ENCODE data around the gene NCF4. TPM values are rescaled to one million over a fixed set of nuclear protein-coding genes. Genes with fewer than 3 reads are reported as not detected.

The NCF4 gene
- 2.7 TPM for total RNA-seq

DNA sequence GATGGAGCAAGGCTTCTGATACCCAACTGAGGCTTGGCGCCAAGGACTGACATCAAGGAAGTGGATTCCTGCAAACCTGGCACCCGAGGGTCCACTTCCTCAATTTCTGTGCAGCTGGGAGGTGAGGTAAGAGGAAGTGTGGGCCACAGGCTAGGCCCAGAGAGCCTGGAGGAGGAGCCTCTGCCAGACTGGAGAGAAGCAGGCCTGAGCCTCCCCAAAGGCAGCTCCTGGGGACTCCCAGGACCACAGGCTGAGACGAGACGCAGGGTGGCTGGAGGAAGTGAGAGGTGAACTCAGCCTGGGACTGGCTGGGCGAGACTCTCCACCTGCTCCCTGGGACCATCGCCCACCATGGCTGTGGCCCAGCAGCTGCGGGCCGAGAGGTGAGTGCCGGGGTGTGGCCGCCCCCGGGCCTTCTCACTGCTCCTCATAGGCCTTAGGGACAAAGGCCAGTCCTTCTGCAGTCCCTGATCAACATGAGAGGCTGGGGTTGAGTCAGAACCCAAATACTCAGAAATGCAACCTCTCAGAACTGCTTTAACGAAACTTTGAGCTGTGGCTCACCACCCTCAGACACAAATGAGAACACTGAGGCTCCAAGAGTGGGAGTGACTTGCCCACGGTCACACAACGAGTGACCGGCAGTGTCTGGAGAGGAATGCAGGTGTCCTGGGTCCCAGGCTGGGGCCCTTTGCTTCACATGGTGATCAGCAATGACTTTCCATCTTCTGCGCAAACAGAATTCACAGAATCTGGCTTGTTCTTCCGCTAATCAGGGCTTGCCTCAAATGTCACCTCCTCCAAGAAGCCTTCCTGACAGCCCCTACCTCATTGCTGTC, at the start of gene NCF4:
Gene NCF4, plus strand, starts transcription at position 186 of the 839 bp plus-strand sequence. Its CDS starts 166 bp downstream, at position 352.
- DNase-seq (ENCODE audit: low spot score) (peak; percentile 61), ATAC-seq (peak; percentile 17)

DNA sequence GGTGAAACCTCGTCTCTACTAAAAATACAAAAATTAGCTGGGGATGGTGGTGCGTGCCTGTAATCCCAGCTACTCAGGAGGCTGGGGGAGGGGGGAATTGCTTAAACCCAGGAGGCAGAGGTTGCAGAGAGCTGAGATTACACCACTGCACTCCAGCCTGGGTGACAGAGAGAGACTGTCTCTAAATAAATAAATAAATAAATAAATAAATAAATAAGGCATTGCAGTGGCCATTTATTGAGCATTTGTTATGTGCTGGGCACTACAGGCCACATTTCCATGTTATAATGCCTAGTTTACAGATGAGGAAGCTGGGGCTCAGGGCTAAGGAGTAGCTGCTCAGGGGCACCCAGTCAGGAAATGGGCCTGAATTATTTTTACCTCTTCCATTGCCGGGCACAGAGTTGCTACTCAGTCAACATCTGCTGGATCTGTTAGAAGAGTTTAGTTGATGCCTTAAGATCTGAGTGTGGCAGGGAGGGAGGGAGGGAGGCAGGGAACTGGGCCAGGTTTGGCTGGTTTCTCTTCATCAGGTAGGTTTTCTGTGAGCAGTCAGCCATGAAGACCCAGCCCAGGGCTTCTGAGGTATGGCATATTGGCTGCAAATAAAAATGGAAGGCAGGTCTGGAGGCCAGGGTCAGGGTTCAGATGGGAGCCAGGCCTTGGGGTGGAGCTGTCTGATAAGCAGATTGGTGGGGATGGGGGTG, 49.6 kb upstream of the NCF4 start:
- no peak for ATAC-seq

DNA sequence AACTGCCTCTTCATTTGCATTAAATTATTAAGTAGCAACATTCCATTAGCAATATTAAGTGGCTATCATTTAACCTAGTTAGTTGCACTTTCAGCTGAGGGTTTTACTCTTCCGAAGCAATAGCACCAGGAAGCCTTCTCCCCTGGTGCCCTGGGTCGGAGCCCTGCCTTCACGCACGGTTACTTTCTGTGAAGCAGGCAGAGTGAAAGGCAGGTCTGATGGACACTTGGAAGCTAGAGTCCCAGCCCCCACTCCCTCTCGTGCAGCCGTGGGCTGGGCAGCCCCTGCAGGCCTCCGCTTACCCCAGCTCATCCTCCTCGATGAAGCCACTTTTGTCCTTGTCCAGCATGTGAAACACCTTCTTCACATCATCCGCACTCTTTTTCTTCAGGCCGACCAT, 46.0 kb upstream of the NCF4 start:
- ATAC-seq, result no peak
- DNase-seq (ENCODE audit: low spot score), result no peak

More for the DNA sequence above, 49.6 kb upstream of the NCF4 start:
- DNase-seq (ENCODE audit: low spot score), result no peak

DNA sequence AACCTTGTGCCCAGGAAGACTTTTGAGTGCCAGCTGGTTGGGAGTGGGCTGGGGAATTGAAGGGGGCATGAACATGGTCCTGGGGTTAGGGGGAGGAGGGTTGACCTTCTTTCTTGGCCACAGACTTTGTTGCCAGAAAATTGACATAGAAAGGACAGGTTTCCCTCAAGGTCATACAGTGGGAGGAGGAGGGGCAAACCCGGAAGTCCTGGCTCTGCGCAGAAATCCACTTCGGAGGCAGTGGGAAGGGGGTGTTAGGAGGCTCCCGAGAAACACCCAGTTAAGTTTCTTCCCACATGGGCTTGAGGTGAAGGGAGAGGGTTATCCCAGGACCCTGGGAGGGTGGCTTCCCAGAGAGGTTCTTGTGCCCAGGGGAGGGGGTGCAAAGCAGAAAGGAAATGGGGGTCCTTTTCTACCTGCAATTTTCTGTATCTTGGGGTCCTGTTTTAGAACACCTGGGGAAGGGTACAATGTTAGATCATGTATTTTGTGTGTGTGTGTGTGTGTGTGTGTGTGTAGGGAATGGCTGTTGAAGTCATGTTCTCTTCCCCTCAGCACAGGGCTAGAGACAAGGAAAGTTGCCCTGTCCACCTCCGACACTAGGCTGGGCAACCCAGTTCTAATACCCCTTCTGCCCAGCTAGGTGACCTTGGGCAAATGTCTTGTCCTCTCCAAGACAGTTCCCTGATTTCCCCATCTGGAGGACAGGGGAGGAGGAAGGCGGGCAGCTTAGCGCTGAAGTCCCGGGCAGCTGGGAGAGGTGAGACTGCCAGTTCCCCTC, 45.1 kb upstream of the NCF4 start:
- no peak for DNase-seq (ENCODE audit: low spot score)
- no peak for ATAC-seq

DNA sequence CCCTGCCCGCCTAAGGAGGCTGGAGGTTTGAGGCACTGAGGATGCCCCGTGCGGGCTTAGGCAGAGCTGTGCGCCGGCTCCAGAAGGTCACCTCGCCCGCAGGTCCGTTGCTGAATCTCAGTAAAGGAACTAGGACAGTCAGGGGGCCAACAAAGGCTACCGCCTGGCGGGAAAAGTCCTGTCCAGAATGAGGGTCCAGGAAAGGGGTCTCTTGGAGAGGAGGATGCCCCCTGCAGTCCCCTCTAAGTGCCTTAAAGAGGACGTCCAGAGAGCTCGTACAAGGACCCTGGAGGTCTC, 44.5 kb upstream of the NCF4 start:
- ATAC-seq, result peak; percentile 22
- no peak for DNase-seq (ENCODE audit: low spot score)

DNA sequence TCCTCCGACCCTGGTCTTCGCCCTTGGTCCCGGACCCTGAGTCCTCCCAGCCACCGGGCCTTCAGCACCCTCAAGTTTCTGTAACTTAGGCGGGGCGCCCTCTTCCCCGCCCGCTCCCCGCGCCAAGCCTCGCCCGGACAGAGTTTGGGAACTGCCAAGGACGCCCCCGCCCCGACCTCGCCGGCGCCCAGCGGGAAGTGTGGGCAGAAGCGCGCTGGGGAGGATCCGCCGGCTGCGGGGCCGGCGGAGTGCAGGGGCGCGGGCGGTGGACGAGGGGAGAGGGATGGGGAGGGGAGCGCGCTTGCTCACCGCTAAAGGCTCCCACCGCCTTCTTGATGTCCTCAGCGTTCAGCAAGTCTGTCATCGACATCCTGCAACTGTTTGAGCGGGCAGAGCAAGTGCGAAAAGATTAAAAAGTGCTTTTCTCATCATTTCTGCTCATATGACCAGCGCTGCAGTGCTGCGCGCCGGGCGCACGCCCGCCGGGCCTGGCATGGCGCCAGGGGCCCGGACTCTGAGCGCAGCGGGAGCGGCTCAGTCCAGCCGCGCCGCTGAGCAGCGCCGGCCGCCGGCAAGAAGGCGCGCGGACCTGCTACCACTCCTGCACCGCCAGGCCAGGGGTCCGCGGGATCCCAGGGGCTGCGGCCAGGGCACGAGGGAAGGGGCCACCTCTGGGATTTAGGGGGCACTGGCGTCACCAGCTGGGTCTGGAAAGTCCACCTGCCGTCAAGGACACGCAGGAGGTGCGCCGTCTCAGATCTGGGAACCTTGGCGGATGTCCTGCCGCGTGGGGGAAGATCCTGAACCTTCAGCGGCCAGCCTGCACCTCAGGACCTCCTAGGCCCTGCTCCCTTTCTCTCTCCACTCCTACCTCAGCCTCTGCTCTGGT, 43.9 kb upstream of the NCF4 start, which contains the start of gene PVALB:
Gene PVALB, minus strand, starts transcription at position 400 of the 889 bp plus-strand sequence. Its CDS starts 30 bp downstream, at position 370.
- ATAC-seq, result peak; percentile 85
- DNase-seq (ENCODE audit: low spot score), result no peak

DNA sequence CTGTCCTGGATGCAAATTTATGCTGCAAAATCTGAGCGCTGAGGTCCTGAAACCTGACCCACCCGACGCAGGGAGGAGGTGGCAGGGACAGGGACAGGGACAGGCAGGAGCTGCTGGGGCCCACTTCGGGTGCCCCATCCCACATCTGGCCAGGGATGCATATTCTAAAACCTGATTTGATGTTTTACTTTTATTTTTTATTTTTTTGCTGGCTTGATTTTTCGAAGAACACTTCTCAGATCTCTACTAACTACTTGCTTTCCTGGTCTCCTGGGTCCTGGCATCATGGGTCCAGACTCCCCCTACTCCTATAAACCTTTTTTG, 43.3 kb upstream of the NCF4 start:
- ATAC-seq (no peak), DNase-seq (ENCODE audit: low spot score) (no peak)

DNA sequence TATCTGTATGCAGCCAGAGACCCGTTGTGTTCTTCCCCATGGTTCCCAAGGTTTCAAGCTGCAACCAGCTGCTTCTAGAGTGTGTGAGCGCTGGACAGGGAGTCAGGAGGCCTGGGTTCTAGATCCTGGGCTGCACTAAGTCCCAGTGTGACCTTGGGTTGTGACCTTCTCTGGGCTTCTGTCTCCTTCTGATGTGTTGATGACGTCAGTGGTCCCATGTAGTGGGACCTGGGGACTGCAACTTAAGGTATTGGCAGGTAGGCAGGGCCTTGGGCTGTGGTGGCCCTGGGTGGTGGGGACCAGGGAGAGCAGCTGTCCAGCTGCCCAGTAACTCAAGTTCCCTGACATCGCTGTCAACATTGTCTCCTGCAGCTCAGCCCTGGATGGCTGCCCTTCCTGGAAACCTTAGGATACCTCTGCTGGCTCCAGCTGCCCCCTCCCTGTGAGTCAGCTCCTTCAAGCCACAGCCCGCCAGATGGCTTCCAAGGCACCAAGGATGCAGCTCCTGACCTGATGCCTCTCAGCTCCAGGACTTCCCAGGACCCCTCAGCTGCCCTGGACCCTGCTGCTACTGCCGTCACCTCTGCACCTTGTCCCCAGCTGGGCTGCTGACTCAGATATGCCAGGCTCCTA, 42.7 kb upstream of the NCF4 start:
- ATAC-seq (no peak), DNase-seq (ENCODE audit: low spot score) (no peak)

DNA sequence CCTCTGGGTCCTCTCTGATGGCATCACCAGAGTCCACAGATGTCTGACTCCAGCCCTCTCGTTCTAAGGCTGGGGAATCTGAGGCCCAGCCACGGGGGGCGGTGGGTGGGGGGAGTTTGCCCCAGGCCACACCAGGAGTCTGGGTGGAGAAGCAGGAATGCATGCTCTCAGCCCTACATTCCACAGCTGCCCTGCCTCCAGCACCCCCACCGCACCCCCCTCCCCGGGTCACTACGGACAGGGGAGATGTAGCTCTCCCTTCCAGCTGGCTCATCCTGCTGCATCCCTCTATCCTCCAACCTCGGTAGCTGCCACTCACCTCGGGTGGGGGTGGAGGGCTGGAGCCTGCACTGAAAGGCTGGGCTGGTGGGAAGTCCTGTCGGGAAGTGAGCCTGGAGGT, 41.7 kb upstream of the NCF4 start:
- no peak for ATAC-seq
- no peak for DNase-seq (ENCODE audit: low spot score)

DNA sequence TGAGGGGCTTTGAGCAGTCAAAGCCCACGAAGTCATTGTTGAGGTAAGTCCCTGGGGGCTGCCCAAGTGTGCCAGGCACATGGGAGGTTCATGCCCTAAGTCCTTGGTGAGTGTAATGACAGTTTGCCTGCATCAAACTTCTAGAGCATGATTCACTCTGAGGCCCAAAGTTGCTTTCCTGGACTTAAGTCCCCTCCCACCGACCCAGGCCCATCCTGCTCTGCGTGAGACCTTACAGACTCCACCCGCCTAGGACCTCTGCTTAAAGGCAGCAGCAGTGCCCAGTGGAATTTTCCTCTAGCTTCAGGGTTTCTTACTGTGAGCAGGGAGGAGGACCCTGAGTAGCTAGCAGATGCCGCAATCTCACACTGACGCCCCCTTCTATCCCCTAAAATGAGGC, 38.2 kb upstream of the NCF4 start:
- DNase-seq (ENCODE audit: low spot score) (no peak), ATAC-seq (no peak)

DNA sequence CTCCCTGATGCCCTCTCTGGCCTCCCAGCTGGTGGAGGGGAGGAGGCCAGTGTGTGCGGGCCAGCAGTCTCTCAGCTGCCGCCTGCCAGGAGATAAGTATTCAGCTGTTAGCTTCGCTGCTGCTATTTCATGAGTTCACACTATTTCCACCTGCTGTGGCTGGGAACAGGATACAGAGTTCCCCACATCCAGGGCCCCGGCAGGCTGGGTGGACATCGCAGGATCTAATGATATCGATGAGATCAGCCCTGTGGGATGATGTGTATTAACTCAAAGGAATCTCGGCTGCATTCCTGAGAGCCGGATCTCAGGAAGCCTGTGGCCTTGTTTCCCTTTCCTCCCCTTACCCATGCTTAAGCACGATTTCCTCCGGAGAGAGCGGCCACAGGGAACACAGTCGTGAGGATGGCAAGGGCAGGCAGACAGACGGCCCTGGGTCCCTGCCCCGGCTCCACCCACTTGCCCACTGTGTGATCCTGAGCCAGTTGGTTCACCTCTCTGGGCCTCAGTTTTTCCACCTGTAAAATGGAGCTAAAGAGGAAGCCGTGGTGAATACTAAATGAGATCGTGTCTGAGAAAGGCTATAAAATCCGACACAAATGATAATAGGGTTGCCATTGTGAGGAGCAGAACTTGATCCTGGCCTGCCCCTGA, 37.5 kb upstream of the NCF4 start:
- no peak for DNase-seq (ENCODE audit: low spot score)
- no peak for ATAC-seq

DNA sequence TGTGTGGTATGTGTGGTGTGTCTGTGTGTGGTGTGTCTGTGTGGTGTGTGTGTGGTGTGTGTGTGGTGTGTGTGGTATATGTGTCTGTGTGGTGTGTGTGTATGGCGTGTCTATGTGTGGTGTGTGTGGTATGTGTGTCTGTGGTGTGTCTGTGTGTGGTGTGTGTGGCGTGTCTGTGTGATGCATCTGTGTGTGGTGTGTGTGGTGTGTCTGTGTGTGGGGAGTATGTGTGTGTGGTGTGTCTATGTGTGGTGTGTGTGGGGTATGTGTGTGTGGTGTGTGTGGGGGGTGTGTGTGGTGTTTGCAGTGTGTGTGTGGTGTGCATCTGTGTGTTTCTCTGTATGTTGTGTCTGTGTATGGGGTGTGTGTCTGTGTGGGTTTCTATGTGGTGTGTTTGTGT, 36.2 kb upstream of the NCF4 start:
- no peak for ATAC-seq
- no peak for DNase-seq (ENCODE audit: low spot score)

DNA sequence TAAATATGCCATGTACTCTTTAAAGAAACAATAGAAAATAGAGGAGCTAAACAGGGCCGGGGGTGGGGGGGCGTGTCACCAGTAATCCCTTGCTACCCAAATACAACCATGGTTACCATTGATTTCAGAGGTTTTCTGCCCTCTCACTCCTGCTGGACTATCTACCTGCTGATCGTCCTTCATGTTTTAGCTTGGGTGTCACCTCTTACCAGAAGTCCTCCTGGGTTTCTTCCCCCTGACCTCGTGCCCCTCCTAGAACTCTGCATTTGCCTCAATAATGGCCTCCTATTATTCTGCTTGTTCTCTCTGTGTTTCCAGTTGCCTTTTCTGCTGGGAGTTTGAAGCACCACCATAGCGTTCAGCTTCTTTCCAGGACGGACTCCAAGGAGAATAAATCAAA, 34.5 kb upstream of the NCF4 start:
- DNase-seq (ENCODE audit: low spot score) (no peak), ATAC-seq (no peak)

DNA sequence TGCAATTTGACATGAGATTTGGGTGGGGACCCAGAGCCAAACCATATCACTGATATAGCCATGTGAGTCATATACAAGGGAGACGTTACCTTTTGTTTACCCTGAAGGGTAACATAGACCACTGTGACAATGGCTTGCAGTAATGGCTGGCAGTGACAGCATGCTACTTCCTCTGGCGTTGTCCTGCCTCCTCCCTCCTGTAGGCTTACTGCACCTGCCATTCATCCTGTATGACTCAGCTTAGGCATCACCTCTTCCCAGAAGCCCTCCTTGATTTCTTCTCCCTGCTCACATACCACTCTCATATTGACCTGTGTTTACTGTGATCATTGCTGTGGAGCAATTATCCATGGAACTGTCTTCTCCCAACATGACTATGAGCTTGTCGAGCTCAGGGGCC, 32.0 kb upstream of the NCF4 start:
- ATAC-seq (no peak), DNase-seq (ENCODE audit: low spot score) (no peak)

DNA sequence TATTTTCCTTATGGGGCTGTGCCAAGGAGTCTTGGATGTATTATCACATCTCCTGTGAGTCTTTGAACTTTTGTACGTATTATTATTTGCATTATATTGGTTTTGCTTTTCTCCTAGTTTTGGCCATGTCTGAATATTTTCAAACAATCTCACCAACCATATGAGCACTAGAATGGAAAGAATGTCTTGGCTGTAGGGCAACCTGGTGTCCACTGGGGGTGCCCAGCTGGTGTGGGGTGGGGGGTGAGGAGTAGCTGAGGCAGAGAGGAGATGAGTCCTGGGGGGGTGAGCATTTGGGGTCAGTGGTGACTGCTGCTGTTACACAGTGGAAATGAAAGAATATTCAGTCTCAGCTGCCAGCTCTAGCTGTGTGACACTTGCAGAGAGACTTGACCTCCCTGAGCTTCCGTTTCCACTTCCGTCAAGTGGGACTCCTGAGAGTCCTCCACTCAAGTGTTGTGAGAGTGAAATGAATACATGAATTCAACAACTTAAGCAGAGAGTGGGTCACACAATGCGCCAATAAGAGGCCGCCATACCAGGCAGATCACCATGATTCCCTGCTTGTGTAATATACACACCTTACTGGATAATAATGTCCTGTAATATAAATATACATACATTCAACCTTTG, 31.3 kb upstream of the NCF4 start:
- no peak for ATAC-seq
- no peak for DNase-seq (ENCODE audit: low spot score)

DNA sequence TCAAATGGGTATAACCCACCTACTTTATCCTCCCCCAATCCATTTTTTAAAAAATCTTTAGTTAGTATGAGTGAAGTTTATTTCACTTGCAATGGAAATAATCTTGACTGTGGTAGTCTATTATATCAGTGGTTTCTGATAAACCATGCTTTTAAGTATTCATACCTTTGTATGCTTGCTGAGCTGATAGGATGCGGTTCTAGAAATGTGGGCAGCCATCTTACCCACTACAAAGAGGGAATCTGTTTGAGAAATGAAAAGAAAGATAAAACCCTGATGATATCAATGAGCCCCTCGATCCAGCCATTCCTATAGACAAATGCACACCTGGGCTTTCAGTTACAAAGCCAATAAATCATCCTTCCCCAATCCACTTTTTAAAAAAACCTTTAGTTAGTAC, 30.2 kb upstream of the NCF4 start:
- no peak for DNase-seq (ENCODE audit: low spot score)
- ATAC-seq, result no peak

DNA sequence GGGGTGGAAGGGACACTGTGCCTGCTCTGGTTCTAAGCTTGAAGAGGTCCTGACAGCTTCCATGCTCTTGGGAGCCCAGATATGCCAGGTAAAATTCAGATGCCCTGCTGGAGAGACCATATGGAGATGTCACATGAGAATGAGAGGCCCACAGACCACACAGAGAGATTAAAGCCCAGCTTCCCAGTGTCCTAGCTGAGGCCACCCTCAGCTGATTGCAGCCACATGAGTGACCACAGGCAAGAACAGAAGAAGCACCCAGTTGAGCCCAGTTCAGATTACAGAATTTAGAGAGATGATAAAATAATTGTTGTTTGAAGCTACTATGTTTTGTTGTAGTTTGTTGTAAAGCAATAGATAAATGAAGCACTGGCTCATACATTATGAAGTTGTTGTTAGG, 29.6 kb upstream of the NCF4 start:
- ATAC-seq, result no peak

DNA sequence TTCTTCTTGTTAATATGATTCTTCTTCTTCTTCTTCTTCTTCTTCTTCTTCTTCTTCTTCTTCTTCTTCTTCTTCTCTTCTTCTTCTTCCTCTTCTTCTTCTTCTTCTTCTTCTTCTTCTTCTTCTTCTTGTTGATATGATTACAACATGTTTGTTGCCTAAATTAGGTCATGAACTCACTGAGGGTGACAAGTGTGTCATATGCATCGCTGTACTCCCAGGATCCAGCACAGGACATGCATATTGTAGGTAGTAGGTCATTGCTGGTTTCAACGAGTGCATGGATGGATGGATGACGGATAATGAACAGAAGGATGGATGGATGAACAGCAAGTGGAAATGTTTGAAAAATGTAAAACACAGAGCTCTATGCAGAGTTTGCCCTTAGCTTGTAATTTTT, 29.1 kb upstream of the NCF4 start:
- DNase-seq (ENCODE audit: low spot score) (no peak), ATAC-seq (no peak)

More for the DNA sequence above, 29.6 kb upstream of the NCF4 start:
- no peak for DNase-seq (ENCODE audit: low spot score)

DNA sequence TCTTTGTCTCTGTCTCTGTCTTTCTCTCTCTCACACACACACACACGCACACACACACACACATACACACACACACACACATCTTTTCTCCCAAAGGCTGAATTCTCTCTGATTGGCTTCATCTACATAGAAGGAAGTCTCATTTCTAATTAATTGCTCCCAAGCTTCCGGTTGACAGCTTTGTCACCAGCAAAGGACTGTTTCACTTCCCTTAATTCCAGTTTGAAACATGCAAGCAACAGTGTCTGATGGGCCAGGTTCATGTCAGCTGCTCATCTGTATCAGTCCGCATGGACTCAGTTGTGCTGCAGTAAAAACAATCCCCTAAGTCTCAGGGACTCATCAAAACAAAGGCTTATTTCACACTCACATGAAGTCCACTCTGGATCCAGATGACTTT, 27.7 kb upstream of the NCF4 start:
- DNase-seq (ENCODE audit: low spot score) (no peak), ATAC-seq (no peak)
